Measurements from ENCODE around the gene PDE4C. TPM values are rescaled to one million over a fixed set of nuclear protein-coding genes. Genes with fewer than 3 reads are reported as not detected.

The PDE4C gene
- total and polyA plus RNA-seq, 12 donors = 0.30 to 6.3 (median 1.1) TPM

- no peak overlapping the region for H3K27ac ChIP-seq
- TF ChIP-seq, protein P1, sequence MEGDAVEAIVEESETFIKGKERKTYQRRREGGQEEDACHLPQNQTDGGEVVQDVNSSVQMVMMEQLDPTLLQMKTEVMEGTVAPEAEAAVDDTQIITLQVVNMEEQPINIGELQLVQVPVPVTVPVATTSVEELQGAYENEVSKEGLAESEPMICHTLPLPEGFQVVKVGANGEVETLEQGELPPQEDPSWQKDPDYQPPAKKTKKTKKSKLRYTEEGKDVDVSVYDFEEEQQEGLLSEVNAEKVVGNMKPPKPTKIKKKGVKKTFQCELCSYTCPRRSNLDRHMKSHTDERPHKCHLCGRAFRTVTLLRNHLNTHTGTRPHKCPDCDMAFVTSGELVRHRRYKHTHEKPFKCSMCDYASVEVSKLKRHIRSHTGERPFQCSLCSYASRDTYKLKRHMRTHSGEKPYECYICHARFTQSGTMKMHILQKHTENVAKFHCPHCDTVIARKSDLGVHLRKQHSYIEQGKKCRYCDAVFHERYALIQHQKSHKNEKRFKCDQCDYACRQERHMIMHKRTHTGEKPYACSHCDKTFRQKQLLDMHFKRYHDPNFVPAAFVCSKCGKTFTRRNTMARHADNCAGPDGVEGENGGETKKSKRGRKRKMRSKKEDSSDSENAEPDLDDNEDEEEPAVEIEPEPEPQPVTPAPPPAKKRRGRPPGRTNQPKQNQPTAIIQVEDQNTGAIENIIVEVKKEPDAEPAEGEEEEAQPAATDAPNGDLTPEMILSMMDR (IDR thresholded peaks at IDR 0.05) = no peak
- H3K36me3 ChIP-seq = no peaks in the 10 kb centered on the region
- DNase-seq (no peak), ATAC-seq (no peak)
- intact Hi-C loops (cut with DNase I) = no loop called here
- peaks cover 14 to 36% (median 31%) of the 10 kb centered on the region in 9 donors for H3K4me1 ChIP-seq
- no peak overlapping the region for H3K4me3 ChIP-seq
- 81 to 87% methylated on average over 4 of the region's 4 CpGs for WGBS, 2 donors
- H3K9me3 ChIP-seq = peaks cover 0 to 13% (median 6%) of the 10 kb centered on the region in 11 donors
- H3K27me3 ChIP-seq = peaks cover 11 to 92% (median 76%) of the 10 kb centered on the region in 7 donors
Observed at GRCh38 chr19:18229915-18230314, 3.7 kb upstream of the PDE4C start.

DNA sequence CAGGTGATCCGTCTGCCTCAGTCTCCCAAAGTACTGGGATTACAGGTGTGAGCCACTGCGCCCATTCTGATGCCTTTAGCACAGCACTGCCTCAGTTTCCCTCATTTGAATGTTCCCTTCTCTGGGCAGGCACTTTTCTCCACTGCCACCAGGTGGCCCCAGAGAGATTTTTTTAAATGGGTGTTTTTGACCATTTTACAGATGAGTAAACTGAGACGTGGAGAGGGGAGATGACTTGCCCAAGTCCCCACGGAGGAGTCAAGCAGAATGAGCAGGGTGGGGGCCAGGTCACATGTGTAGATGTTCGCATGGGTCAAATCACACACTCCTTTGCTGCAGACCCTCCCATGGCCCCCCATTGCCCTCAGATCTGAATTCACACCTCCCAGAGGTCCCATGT, 3.2 kb upstream of the PDE4C start:
- no peaks in the 10 kb centered on the region for H3K36me3 ChIP-seq
- no peak overlapping the region for H3K27ac ChIP-seq
- peaks cover 0 to 13% (median 6%) of the 10 kb centered on the region in 11 donors for H3K9me3 ChIP-seq
- H3K4me1 ChIP-seq = peaks cover 17 to 41% (median 34%) of the 10 kb centered on the region in 9 donors
- ATAC-seq (no peak), DNase-seq (no peak)
- intact Hi-C loops (cut with DNase I) = no loop called here
- no peak overlapping the region for H3K4me3 ChIP-seq
- H3K27me3 ChIP-seq = peaks cover 13 to 91% (median 75%) of the 10 kb centered on the region in 7 donors
- WGBS, 2 donors = 69 to 78% methylated on average over 5 of the region's 5 CpGs
- TF ChIP-seq, protein P1 (IDR thresholded peaks at IDR 0.05) = peak in 7 of 9 donors; percentile 10 to 51 (median 32)

GRCh38 chr19:18227781-18228271, 1.6 kb upstream of the PDE4C start:
- 35 to 37% methylated on average over 6 of the region's 6 CpGs for WGBS, 2 donors
- peaks cover 0 to 2% (median 0%) of the 10 kb centered on the region in 11 donors for H3K9me3 ChIP-seq
- no peak overlapping the region for H3K4me3 ChIP-seq
- intact Hi-C loops (cut with DNase I) = loop anchor here in 1 of 10 donors (2.0 kb wide), 1 partner anchor 23 kb away; the partner anchor contains the start of gene RAB3A
- ATAC-seq (peak in 1 of 8 donors; percentile 17), DNase-seq (no peak)
- no peaks in the 10 kb centered on the region for H3K36me3 ChIP-seq
- TF ChIP-seq, protein P1 (IDR thresholded peaks at IDR 0.05) = no peak
- peak overlapping the region in 2 of 10 donors; percentile 14 to 34 for H3K27ac ChIP-seq
- H3K27me3 ChIP-seq = peaks cover 9 to 75% (median 61%) of the 10 kb centered on the region in 7 donors
- peaks cover 17 to 49% (median 40%) of the 10 kb centered on the region in 9 donors for H3K4me1 ChIP-seq

- TF ChIP-seq, protein P1 (IDR thresholded peaks at IDR 0.05) = no peak
- peak overlapping the region in 2 of 10 donors; percentile 33 to 34 for H3K27ac ChIP-seq
- H3K4me3 ChIP-seq = no peak overlapping the region
- DNase-seq = no peak
- H3K9me3 ChIP-seq = no peaks in the 10 kb centered on the region
- intact Hi-C loops (cut with DNase I) = loop anchor here in 1 of 10 donors (2.0 kb wide), 1 partner anchor 22 kb away; the partner anchor contains the start of gene RAB3A
- WGBS, 2 donors = 81% methylated on average over 18 of the region's 18 CpGs
- no peaks in the 10 kb centered on the region for H3K36me3 ChIP-seq
- H3K27me3 ChIP-seq = peaks cover 9 to 71% (median 55%) of the 10 kb centered on the region in 7 donors
- H3K4me1 ChIP-seq = peaks cover 17 to 49% (median 40%) of the 10 kb centered on the region in 9 donors
- ATAC-seq = no peak
Observed at GRCh38 chr19:18226956-18227780, 930 bp upstream of the PDE4C start.
